Esophagus squamous epithelium (tissue), 4 donors: Measurements from ENCODE around the gene TALDO1.

Source experiments
- CTCF ChIP-seq, 6 experiments: fragments of 450-650 bp in 4 of 6; fragments of 200-600 bp in 2 of 6; sonication (generic) in 2 of 6; IDR thresholded peaks; one replicate each; pipeline ENCODE4 v1.5.1; 2016 to 2019; ENCODE audit warnings: antibody characterized with exemption in 6 of 6, mild to moderate bottlenecking in 4 of 6, moderate library complexity in 4 of 6
- POLR2A ChIP-seq, 4 donors: fragments of 450-650 bp; IDR thresholded peaks; one replicate each; pipeline ENCODE4 v1.6.1; 2017; ENCODE audit warnings: antibody characterized with exemption in 4 of 4, mild to moderate bottlenecking in 4 of 4, moderate library complexity in 3 of 4

GRCh38 chr11:765802-766091 lies 18.5 kb downstream of the TALDO1 start:
- TF ChIP-seq CTCF (IDR thresholded peaks at IDR 0.05) (no peak), POLR2A (IDR thresholded peaks at IDR 0.05) (no peak)
